ENCODE data around the gene MLXIP. TPM values are rescaled to one million over a fixed set of nuclear protein-coding genes. Genes with fewer than 3 reads are reported as not detected.

Gene MLXIP
- total RNA-seq, 1 experiment from 2014 or later = 46.3 TPM

DNA sequence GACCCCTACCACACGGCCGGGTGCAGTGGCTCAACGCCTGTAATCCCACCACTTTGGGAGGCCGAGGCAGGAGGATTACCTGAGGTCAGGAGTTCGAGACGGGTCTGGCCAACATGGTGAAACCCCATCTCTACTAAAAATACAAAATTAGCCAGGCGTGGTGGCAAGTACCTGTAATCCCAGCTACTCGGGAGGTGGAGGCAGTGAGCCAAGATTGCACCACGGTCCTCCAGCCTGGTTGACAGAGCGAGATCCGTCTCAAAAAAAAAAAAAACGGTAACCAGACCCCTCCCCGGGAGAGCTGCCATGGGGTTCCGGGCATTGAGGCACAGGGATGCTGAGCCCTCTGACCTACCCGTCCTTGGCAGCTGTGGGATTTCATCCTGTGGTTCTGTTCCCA, 35.1 kb upstream of the MLXIP start:
- DNase-seq (ENCODE audit: low read depth, low spot score) (no peak), ATAC-seq (no peak)
- POLR2A ChIA-PET = no interaction called here
- no peak overlapping the region for H3K9ac ChIP-seq (ENCODE audit: low read length)
- CTCF ChIA-PET = no interaction called here
- H4K20me1 ChIP-seq (ENCODE audit: insufficient read depth) = no peaks in the 10 kb centered on the region
- TF ChIP-seq SP1 (IDR thresholded peaks at IDR 0.05; ENCODE audit: low read depth) (no peak), REST (IDR thresholded peaks at IDR 0.05; ENCODE audit: low read depth) (no peak), JUND (IDR thresholded peaks at IDR 0.05) (no peak), EGR1 (IDR thresholded peaks at IDR 0.05; ENCODE audit: low read depth) (no peak), CBX3 (IDR thresholded peaks at IDR 0.05; ENCODE audit: low read depth) (no peak), TCF7L2 (IDR thresholded peaks at IDR 0.05; ENCODE audit: borderline replicate concordance, extremely low read depth, insufficient read depth, insufficient read length) (no peak), YY1 (IDR thresholded peaks at IDR 0.05; ENCODE audit: extremely low read depth, insufficient replicate concordance, low read depth, low read length) (no peak), EZH2 (IDR thresholded peaks at IDR 0.05) (no peak), CTCF (IDR thresholded peaks at IDR 0.05 in 2 of 3, conservative IDR thresholded peaks at IDR 0.05 in 1 of 3; ENCODE audit: borderline replicate concordance in 1 of 3, insufficient read depth in 1 of 3, low read depth in 2 of 3, low read length in 2 of 3) (no peak), CEBPB (IDR thresholded peaks at IDR 0.05; ENCODE audit: low read depth) (no peak), ZFX (IDR thresholded peaks at IDR 0.05) (no peak), ZNF274 (IDR thresholded peaks at IDR 0.05; ENCODE audit: low read depth, low read length) (no peak), ELF1 (IDR thresholded peaks at IDR 0.05; ENCODE audit: borderline replicate concordance, low read depth) (no peak), EZH2phosphoT487 (IDR thresholded peaks at IDR 0.05; ENCODE audit: borderline replicate concordance) (no peak), SIN3A (IDR thresholded peaks at IDR 0.05; ENCODE audit: low read depth) (no peak)
- TF ChIP-seq, protein P1, sequence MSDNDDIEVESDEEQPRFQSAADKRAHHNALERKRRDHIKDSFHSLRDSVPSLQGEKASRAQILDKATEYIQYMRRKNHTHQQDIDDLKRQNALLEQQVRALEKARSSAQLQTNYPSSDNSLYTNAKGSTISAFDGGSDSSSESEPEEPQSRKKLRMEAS (IDR thresholded peaks at IDR 0.05) = no peak
- TF ChIP-seq, protein P2, sequence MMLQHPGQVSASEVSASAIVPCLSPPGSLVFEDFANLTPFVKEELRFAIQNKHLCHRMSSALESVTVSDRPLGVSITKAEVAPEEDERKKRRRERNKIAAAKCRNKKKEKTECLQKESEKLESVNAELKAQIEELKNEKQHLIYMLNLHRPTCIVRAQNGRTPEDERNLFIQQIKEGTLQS (IDR thresholded peaks at IDR 0.05) = no peak
- TF ChIP-seq, protein P3, sequence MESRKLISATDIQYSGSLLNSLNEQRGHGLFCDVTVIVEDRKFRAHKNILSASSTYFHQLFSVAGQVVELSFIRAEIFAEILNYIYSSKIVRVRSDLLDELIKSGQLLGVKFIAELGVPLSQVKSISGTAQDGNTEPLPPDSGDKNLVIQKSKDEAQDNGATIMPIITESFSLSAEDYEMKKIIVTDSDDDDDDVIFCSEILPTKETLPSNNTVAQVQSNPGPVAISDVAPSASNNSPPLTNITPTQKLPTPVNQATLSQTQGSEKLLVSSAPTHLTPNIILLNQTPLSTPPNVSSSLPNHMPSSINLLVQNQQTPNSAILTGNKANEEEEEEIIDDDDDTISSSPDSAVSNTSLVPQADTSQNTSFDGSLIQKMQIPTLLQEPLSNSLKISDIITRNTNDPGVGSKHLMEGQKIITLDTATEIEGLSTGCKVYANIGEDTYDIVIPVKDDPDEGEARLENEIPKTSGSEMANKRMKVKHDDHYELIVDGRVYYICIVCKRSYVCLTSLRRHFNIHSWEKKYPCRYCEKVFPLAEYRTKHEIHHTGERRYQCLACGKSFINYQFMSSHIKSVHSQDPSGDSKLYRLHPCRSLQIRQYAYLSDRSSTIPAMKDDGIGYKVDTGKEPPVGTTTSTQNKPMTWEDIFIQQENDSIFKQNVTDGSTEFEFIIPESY (IDR thresholded peaks at IDR 0.05; ENCODE audit: extremely low read depth, insufficient replicate concordance, low read length) = no peak
- no peak overlapping the region for H3K27ac ChIP-seq (ENCODE audit: low read depth, low read length)
- no peak overlapping the region for H3K4me2 ChIP-seq (ENCODE audit: low read length)
- H3K79me2 ChIP-seq (ENCODE audit: insufficient read depth, low read length) = no peaks in the 10 kb centered on the region
- no peaks in the 10 kb centered on the region for H3K4me1 ChIP-seq (ENCODE audit: control insufficient read depth in 1 of 2, insufficient read depth in 2 of 2, low read length in 2 of 2)
- no peak overlapping the region for H3K4me3 ChIP-seq (replicated peaks in 1 of 2; ENCODE audit: low read depth in 1 of 2, low read length in 2 of 2)
- H3K9me2 ChIP-seq (ENCODE audit: insufficient read depth) = no peaks in the 10 kb centered on the region
- intact Hi-C loops (cut with micrococcal nuclease) = no loop called here
- no peak overlapping the region for H2AFZ ChIP-seq (ENCODE audit: low read depth, low read length, poor library complexity, severe bottlenecking)
- no peaks in the 10 kb centered on the region for H3K9me3 ChIP-seq (ENCODE audit: control insufficient read depth in 1 of 2, insufficient read depth in 1 of 2, low read depth in 1 of 2, low read length in 2 of 2)
- RAD21 ChIA-PET (ENCODE audit: low non-redundant PET in 1 of 2, low total read pairs in 2 of 2, uncharacterized antibody in 2 of 2, unreplicated experiment in 2 of 2) = no interaction called here
- BruUV-seq (replicated peaks) = no TSS peak
- H3K27me3 ChIP-seq (ENCODE audit: insufficient read depth, low read length) = no peaks in the 10 kb centered on the region
- peaks cover 5 to 10% of the 10 kb centered on the region in 2 experiments; a peak in 3 of 4 replicates for H3K36me3 ChIP-seq (ENCODE audit: control insufficient read depth in 1 of 2, insufficient read depth in 2 of 2, low read length in 2 of 2)

Data from HCT116 (cell line).